Ovary (tissue), 3 donors: ENCODE results near the gene APOOL.

Experiments
- CTCF ChIP-seq, 3 donors: fragments of 450-650 bp in 2 of 3; fragments of 200-600 bp in 1 of 3; IDR thresholded peaks; one replicate each; pipeline versions ENCODE4 v1.5.1 to v1.8.0; 2016 to 2022; ENCODE audit warnings: antibody characterized with exemption in 3 of 3, mild to moderate bottlenecking in 1 of 3
- EP300 ChIP-seq: sonication (generic); formaldehyde crosslinking; IDR thresholded peaks from one replicate; pipeline ENCODE4 v1.6.1; 2017; ENCODE audit warnings: antibody characterized with exemption
- donor health status: DM: no; HTN: no; CAD: no.

- no peak for TF ChIP-seq CTCF (IDR thresholded peaks at IDR 0.05)
- no peak for TF ChIP-seq EP300
Observed at GRCh38 chrX:84993150-84993549, 10.5 kb upstream of the APOOL start.
